ENCODE measurements around the gene CUX1. TPM values are rescaled to one million over a fixed set of nuclear protein-coding genes. Genes with fewer than 3 reads are reported as not detected.

Gene CUX1
- total RNA-seq, 1 donor from 2014 or later: 40.5 TPM

DNA sequence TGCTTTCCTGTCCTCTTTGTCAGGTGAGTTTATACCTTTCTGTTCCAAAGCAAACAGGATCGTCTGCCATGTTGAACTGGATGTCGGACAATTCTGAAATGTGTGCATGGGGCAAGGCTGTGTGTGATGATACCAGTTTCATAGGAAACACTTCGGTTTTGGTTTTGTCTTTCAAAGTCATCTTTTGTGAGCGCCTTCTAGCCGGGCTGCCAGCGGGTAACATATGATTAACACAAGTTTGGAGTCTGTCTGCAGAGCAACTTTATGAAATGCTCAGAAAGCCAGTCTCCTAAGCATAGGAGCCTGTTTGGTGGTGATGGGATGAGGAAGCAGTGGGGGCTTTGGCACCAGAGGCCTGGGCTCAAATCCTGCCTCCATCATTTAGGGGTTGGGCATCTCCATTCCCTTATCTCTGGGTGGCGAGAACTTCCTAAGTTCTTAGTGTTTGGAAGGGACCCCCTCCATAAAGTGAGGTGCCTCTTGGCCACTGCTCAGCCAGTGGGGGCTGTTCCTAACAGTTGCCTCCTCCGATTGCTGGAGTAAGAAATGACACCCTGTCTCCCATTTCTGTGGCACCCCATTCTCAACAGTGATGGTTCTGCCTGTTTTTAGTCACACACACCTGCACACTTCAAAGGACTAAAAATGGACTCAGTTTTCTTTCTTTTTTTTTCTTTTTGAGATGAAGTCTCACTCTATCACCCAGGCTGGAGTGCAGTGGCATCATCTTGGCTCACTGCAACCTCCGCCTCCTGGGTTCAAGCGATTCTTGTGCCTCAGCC lies 36.8 kb downstream of the CUX1 start:
- no peak for FAIRE-seq
- TF ChIP-seq, protein P1, sequence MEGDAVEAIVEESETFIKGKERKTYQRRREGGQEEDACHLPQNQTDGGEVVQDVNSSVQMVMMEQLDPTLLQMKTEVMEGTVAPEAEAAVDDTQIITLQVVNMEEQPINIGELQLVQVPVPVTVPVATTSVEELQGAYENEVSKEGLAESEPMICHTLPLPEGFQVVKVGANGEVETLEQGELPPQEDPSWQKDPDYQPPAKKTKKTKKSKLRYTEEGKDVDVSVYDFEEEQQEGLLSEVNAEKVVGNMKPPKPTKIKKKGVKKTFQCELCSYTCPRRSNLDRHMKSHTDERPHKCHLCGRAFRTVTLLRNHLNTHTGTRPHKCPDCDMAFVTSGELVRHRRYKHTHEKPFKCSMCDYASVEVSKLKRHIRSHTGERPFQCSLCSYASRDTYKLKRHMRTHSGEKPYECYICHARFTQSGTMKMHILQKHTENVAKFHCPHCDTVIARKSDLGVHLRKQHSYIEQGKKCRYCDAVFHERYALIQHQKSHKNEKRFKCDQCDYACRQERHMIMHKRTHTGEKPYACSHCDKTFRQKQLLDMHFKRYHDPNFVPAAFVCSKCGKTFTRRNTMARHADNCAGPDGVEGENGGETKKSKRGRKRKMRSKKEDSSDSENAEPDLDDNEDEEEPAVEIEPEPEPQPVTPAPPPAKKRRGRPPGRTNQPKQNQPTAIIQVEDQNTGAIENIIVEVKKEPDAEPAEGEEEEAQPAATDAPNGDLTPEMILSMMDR (IDR thresholded peaks at IDR 0.05; ENCODE audit: insufficient read depth, low read length, severe bottlenecking): no peak
- Histone ChIP-seq H3K4me3 (ENCODE audit: low read depth, low read length) (no peak overlapping the region), H3K36me3 (ENCODE audit: control insufficient read depth, insufficient read depth, low read length) (no peaks in the 10 kb centered on the region), H3K27me3 (ENCODE audit: control insufficient read depth, insufficient read depth, low read length) (no peaks in the 10 kb centered on the region)
- no peak for DNase-seq (ENCODE audit: low read depth)

- TF ChIP-seq, protein P1 (IDR thresholded peaks at IDR 0.05; ENCODE audit: insufficient read depth, low read length, severe bottlenecking): peak; percentile 51
- Histone ChIP-seq H3K36me3 (ENCODE audit: control insufficient read depth, insufficient read depth, low read length) (no peaks in the 10 kb centered on the region), H3K27me3 (ENCODE audit: control insufficient read depth, insufficient read depth, low read length) (no peaks in the 10 kb centered on the region), H3K4me3 (ENCODE audit: low read depth, low read length) (peak overlapping the region; percentile 21)
- FAIRE-seq: no peak
- peak; percentile 74 for DNase-seq (ENCODE audit: low read depth)
These were observed 39.3 kb downstream of the CUX1 start for GRCh38 chr7:101856473-101857357.

DNA sequence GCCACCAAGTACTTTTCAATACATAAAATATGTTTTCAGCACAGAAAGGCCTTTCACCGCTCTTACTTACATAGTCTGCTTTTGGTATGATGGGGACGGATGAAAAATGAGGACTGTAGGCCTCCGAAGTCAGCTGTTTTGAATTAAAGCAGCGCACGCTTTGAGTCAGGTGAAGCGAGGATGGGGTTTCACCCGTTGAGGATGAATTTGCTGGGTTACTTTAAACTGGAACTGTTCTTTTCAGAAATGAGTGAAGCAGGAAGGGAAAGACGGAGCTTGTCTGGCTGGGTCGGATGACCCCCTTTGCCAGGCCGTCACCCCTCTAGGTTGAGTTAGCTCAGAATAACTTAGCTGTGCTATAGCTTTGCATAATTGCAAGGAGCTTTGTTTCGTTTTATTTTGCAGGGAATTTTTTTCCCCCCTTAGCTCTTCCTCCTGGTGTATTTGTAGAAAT lies 40.0 kb downstream of the CUX1 start:
- DNase-seq (ENCODE audit: low read depth) (no peak), FAIRE-seq (no peak)
- TF ChIP-seq, protein P1 (IDR thresholded peaks at IDR 0.05; ENCODE audit: insufficient read depth, low read length, severe bottlenecking): no peak
- no peaks in the 10 kb centered on the region for H3K36me3 ChIP-seq (ENCODE audit: control insufficient read depth, insufficient read depth, low read length)
- H3K4me3 ChIP-seq (ENCODE audit: low read depth, low read length): no peak overlapping the region
- no peaks in the 10 kb centered on the region for H3K27me3 ChIP-seq (ENCODE audit: control insufficient read depth, insufficient read depth, low read length)

DNA sequence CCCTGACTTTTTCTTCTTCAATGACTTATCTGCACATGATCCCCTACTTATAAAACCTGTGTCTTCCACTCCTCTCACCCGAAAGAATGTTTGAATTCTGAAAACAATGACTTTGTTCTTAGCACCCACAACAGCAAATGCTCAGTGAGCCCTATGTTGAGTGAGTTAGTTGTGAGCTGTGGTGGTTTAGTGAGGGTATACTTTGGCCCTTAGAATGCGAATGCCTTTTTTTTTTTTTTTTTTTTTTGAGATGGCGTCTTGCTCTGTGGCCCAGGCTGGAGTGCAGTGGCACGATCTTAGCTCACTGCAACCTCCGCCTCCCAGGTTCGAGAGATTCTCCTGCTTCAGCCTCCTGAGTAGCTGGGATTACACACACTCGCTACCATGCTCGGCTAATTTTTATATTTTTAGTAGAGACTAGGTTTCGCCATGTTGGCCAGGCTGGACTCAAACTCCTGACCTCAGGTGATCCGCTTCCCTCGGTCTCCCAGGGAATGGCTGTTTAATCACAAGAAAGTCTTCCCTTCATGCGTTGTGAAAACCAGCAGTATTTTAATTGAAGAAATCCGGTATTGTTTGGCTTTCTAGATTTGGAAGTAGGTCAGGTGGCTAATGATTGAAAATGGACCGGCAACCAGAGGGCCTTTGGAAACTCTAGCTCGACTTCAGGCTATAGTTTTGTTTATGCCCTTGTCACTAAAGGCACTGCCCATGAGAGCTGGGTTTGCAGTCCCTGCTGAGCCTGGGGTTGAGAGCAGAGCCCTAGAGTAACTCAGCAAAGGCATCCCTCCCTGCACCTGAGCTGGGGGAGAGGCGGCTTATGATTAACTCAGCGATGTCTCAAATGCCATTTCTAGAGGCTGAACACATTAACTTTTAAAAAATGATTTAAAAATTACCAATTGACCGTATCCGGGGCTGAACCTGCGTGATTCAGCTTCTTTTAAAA lies 41.3 kb downstream of the CUX1 start:
- no peak overlapping the region for H3K4me3 ChIP-seq (ENCODE audit: low read depth, low read length)
- TF ChIP-seq, protein P1 (IDR thresholded peaks at IDR 0.05; ENCODE audit: insufficient read depth, low read length, severe bottlenecking): no peak
- no peak for FAIRE-seq
- no peak for DNase-seq (ENCODE audit: low read depth)
- no peaks in the 10 kb centered on the region for H3K27me3 ChIP-seq (ENCODE audit: control insufficient read depth, insufficient read depth, low read length)
- no peaks in the 10 kb centered on the region for H3K36me3 ChIP-seq (ENCODE audit: control insufficient read depth, insufficient read depth, low read length)

DNA sequence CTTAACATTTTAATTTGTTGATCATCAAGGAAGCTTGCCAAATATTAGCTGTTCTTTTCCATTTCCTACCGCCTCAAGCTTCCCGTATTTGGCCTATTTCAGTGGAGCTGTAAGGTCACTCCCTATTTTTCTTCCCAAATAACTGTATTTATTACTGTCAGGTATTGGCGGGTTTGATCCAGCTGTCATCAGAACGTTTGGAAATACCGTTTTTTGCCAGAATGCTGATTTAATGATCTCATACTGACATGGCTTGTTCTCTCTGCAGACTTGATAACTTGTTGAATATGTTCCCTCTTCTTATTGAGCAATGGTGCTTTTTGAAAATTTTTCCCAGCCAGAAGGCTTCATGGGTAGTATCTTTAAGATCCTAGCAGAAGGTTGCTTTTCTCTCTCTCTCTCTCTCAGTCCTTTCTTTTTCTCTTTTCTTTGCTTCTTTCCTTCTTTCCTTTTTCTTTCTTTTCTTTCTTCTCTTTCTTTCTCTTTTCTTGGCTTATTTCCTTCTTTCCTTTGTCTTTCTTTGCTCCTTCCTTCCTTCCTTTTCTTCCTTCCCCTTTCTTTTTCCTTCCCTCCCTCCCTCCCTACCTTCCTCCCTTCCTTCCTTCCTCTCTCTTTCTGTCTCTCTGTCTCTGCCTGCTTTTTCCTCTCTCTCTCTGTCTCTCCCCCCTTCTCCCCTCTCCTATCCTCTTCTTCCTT lies 42.1 kb downstream of the CUX1 start:
- FAIRE-seq: no peak

More for the DNA sequence above, 42.1 kb downstream of the CUX1 start:
- Histone ChIP-seq H3K4me3 (ENCODE audit: low read depth, low read length) (no peak overlapping the region), H3K36me3 (ENCODE audit: control insufficient read depth, insufficient read depth, low read length) (no peaks in the 10 kb centered on the region), H3K27me3 (ENCODE audit: control insufficient read depth, insufficient read depth, low read length) (no peaks in the 10 kb centered on the region)
- DNase-seq (ENCODE audit: low read depth): no peak
- TF ChIP-seq, protein P1 (IDR thresholded peaks at IDR 0.05; ENCODE audit: insufficient read depth, low read length, severe bottlenecking): no peak
